Inflammatory macrophage treated with lipopolysaccharide for 1 hour (primary cell): ENCODE results near the gene MACIR.
"Not testable (repeated sequence)": the region's sequence is repeated elsewhere in the genome, so short reads cannot be mapped to it uniquely, and the experiment has no call there.

ENCODE experiments used
- DNase-seq, 2 donors: peaks; one replicate each; pipeline ENCODE4 v3.0.0-alpha.2; 2020 to 2022

MACIR gene

GRCh38 chr5:103258368-103258956 is at the start of gene MACIR:
Gene MACIR (plus strand): TSS chr5:103258763. CDS start chr5:103275920, 17,157 bp downstream.
- DNase-seq, result peak; percentile 83 to 91

- no peak for DNase-seq
Observed at GRCh38 chr5:103209065-103209464, 49.5 kb upstream of the MACIR start.

GRCh38 chr5:103210952-103211351 is 47.6 kb upstream of the MACIR start:
- DNase-seq, result no peak

- DNase-seq, result peak; percentile 43 to 60
Observed at GRCh38 chr5:103211576-103212561, 46.7 kb upstream of the MACIR start.

- DNase-seq, result peak in 1 of 2 donors; percentile 46
Observed at GRCh38 chr5:103216137-103216536, 42.4 kb upstream of the MACIR start.

GRCh38 chr5:103216697-103217096 is 41.9 kb upstream of the MACIR start:
- DNase-seq, result no peak

- no peak for DNase-seq
Observed at GRCh38 chr5:103217101-103217500, 41.5 kb upstream of the MACIR start.

- no peak for DNase-seq
Observed at GRCh38 chr5:103218164-103218563, 40.4 kb upstream of the MACIR start.

- DNase-seq, result not testable (repeated sequence)
Observed at GRCh38 chr5:103219074-103219473, 39.5 kb upstream of the MACIR start.

GRCh38 chr5:103223031-103223955 is 35.3 kb upstream of the MACIR start:
- no peak for DNase-seq

GRCh38 chr5:103224118-103224893 is 34.3 kb upstream of the MACIR start:
- peak; percentile 67 to 81 for DNase-seq

- no peak for DNase-seq
Observed at GRCh38 chr5:103224894-103225246, 33.7 kb upstream of the MACIR start.

GRCh38 chr5:103228061-103228460 is 30.5 kb upstream of the MACIR start:
- no peak for DNase-seq

GRCh38 chr5:103228588-103228987 is 30.0 kb upstream of the MACIR start:
- no peak for DNase-seq

- peak; percentile 28 to 73 for DNase-seq
Observed at GRCh38 chr5:103232393-103232999, 26.1 kb upstream of the MACIR start.

GRCh38 chr5:103234239-103234975 is 24.2 kb upstream of the MACIR start:
- DNase-seq, result no peak

GRCh38 chr5:103235891-103236290 is 22.7 kb upstream of the MACIR start:
- DNase-seq, result no peak

GRCh38 chr5:103237778-103238177 is 20.8 kb upstream of the MACIR start:
- DNase-seq, result no peak

GRCh38 chr5:103243665-103244064 is 14.9 kb upstream of the MACIR start:
- DNase-seq, result no peak

GRCh38 chr5:103244398-103244797 is 14.2 kb upstream of the MACIR start:
- no peak for DNase-seq

- no peak for DNase-seq
Observed at GRCh38 chr5:103245761-103246160, 12.8 kb upstream of the MACIR start.
